Hepatocyte (in vitro differentiated cells): ENCODE measurements around the gene SNX20.

Experiments
- CTCF ChIP-seq: fragments of 200-600 bp; sonication (generic); IDR thresholded peaks from 2 replicates; pipeline ENCODE4 v1.5.1; 2016; ENCODE audit warnings: antibody characterized with exemption, mild to moderate bottlenecking; ENCODE audit not compliant: poor library complexity
- EZH2 ChIP-seq: fragments of 200-600 bp; sonication (generic); IDR thresholded peaks from 2 replicates; pipeline ENCODE4 v1.6.1; 2016; ENCODE audit warnings: antibody characterized with exemption, mild to moderate bottlenecking, borderline replicate concordance

GRCh38 chr16:50696575-50697420 lies 15.7 kb upstream of the SNX20 start:
- TF ChIP-seq EZH2 (no peak), CTCF (no peak)
